Caco-2 (cell line): ENCODE data around the gene NDP. TPM values are rescaled to one million over a fixed set of nuclear protein-coding genes. Genes with fewer than 3 reads are reported as not detected.

ENCODE experiments used
- BruUV-seq: library from RNA; stranded (reverse); fragments of 400-500 nt; replicated peaks from 2 replicates; lab custom pipeline; 2021; lab: Mats Ljungman, UMichigan
- CTCF ChIA-PET: fragments of 300-600 bp; sonication (Branson Sonifier 250); formaldehyde crosslinking; loops from one replicate; lab custom pipeline; 2022; ENCODE audit warnings: antibody characterized with exemption; lab: Charles Lee
- POLR2A ChIA-PET: fragments of 300-600 bp; sonication (Branson Sonifier 250); formaldehyde crosslinking; loops from one replicate; lab custom pipeline; 2022; ENCODE audit warnings: antibody characterized with exemption; lab: Charles Lee
- DNase-seq, 2 experiments: peaks; one replicate each; pipeline versions ENCODE4 v3.0.0 to v3.0.0-alpha.2; 2020 to 2022
- H3K27me3 ChIP-seq: replicated peaks from 2 replicates; pipeline ENCODE4 v1.6.0; 2011; ENCODE audit warnings: low read length; ENCODE audit not compliant: control insufficient read depth, insufficient read depth
- H3K36me3 ChIP-seq: 2 replicates; pipeline ENCODE4 v1.5.1; 2011; ENCODE audit warnings: low read length; ENCODE audit not compliant: control insufficient read depth, insufficient read depth
- H3K4me1 ChIP-seq: fragments of 250-450 bp; sonication (Bioruptor Pico); 2 replicates; pipeline ENCODE4 v1.5.1; 2020; ENCODE audit warnings: mild to moderate bottlenecking
- H3K4me3 ChIP-seq: 2 replicates; pipeline ENCODE4 v1.5.1; 2011; ENCODE audit warnings: low read depth, mild to moderate bottlenecking, control low read depth, low read length
- H3K9me3 ChIP-seq: fragments of 250-450 bp; sonication (Bioruptor Pico); 2 replicates; pipeline ENCODE4 v1.5.1; 2020; ENCODE audit warnings: mild to moderate bottlenecking, moderate library complexity
- H3K27ac Mint-ChIP-seq: one replicate; pipeline ENCODE4 v1.8.0; 2022; ENCODE audit warnings: mixed read lengths; ENCODE audit not compliant: unreplicated experiment
- H3K27me3 Mint-ChIP-seq: one replicate; pipeline ENCODE4 v1.8.0; 2022; ENCODE audit warnings: mixed read lengths; ENCODE audit not compliant: insufficient read depth, unreplicated experiment
- H3K36me3 Mint-ChIP-seq: one replicate; pipeline ENCODE4 v1.8.0; 2022; ENCODE audit warnings: mild to moderate bottlenecking, mixed read lengths; ENCODE audit not compliant: insufficient read depth, unreplicated experiment
- H3K4me1 Mint-ChIP-seq: one replicate; pipeline ENCODE4 v1.8.0; 2022; ENCODE audit warnings: low read depth, mixed read lengths; ENCODE audit not compliant: unreplicated experiment
- H3K4me3 Mint-ChIP-seq: one replicate; pipeline ENCODE4 v1.8.0; 2022; ENCODE audit warnings: mild to moderate bottlenecking, moderate library complexity, mixed read lengths; ENCODE audit not compliant: unreplicated experiment
- H3K9me3 Mint-ChIP-seq: one replicate; pipeline ENCODE4 v1.8.0; 2022; ENCODE audit warnings: mixed read lengths; ENCODE audit not compliant: unreplicated experiment
- CTCF ChIP-seq, 2 experiments: fragments of 200-600 bp in 1 of 2; IDR thresholded peaks; 1 replicate in 1 of 2; 2 replicates in 1 of 2; pipeline versions ENCODE4 v1.5.1 to v1.8.0; 2011 to 2022; ENCODE audit warnings: antibody characterized with exemption in 1 of 2, control low read depth in 1 of 2, inconsistent platforms in 1 of 2, low read depth in 1 of 2, low read length in 1 of 2, mild to moderate bottlenecking in 1 of 2, moderate library complexity in 1 of 2; ENCODE audit not compliant: insufficient read depth in 1 of 2, severe bottlenecking in 1 of 2, unreplicated experiment in 1 of 2
- intact Hi-C: fragments of 100-400 bp; cut with micrococcal nuclease; formaldehyde crosslinking; loops from one replicate; pipeline ENCODE4 v1.10.0; 2022; ENCODE audit not compliant: unreplicated experiment
- total RNA-seq: library from RNA; stranded (reverse); gene quantifications from 2 replicates; pipeline ENCODE4 v1.2.3, GENCODE V29; 2022

Gene NDP
- total RNA-seq, 1 experiment from 2014 or later, result 0.48 TPM

- no peak overlapping the region for H3K4me3 Mint-ChIP-seq
- no peak overlapping the region for H3K27ac Mint-ChIP-seq
- DNase-seq, result no peak
- Histone ChIP-seq H3K4me1 (no peaks in the 10 kb centered on the region), H3K9me3 (no peaks in the 10 kb centered on the region), H3K27me3 (no peaks in the 10 kb centered on the region), H3K4me3 (no peak overlapping the region), H3K36me3 (no peaks in the 10 kb centered on the region)
- no peak for TF ChIP-seq CTCF (IDR thresholded peaks at IDR 0.05; ENCODE audit: insufficient read depth in 1 of 2, low read depth in 1 of 2, low read length in 1 of 2, severe bottlenecking in 1 of 2, unreplicated experiment in 1 of 2)
- H3K27me3 Mint-ChIP-seq, result no peaks in the 10 kb centered on the region
- H3K36me3 Mint-ChIP-seq, result no peaks in the 10 kb centered on the region
- POLR2A ChIA-PET, result no interaction called here
- intact Hi-C loops, result no loop called here
- no peaks in the 10 kb centered on the region for H3K9me3 Mint-ChIP-seq
- CTCF ChIA-PET, result no interaction called here
- H3K4me1 Mint-ChIP-seq, result no peaks in the 10 kb centered on the region
- BruUV-seq, result no TSS peak
These were observed 25.2 kb upstream of the NDP start for GRCh38 chrX:43998374-43998773.

GRCh38 chrX:43996491-43996890 is 23.3 kb upstream of the NDP start:
- no peak overlapping the region for H3K4me3 ChIP-seq
- Mint-ChIP-seq H3K9me3 (no peaks in the 10 kb centered on the region), H3K36me3 (no peaks in the 10 kb centered on the region), H3K27me3 (no peaks in the 10 kb centered on the region), H3K4me1 (no peaks in the 10 kb centered on the region), H3K27ac (no peak overlapping the region), H3K4me3 (no peak overlapping the region)
- no peaks in the 10 kb centered on the region for H3K27me3 ChIP-seq
- intact Hi-C loops, result no loop called here
- no peaks in the 10 kb centered on the region for H3K9me3 ChIP-seq
- BruUV-seq, result no TSS peak
- no peak for TF ChIP-seq CTCF (IDR thresholded peaks at IDR 0.05; ENCODE audit: insufficient read depth in 1 of 2, low read depth in 1 of 2, low read length in 1 of 2, severe bottlenecking in 1 of 2, unreplicated experiment in 1 of 2)
- H3K4me1 ChIP-seq, result no peaks in the 10 kb centered on the region
- DNase-seq, result no peak
- CTCF ChIA-PET, result no interaction called here
- POLR2A ChIA-PET, result no interaction called here
- no peaks in the 10 kb centered on the region for H3K36me3 ChIP-seq

- no peak overlapping the region for H3K4me3 Mint-ChIP-seq
- Histone ChIP-seq H3K4me1 (no peaks in the 10 kb centered on the region), H3K9me3 (no peaks in the 10 kb centered on the region), H3K36me3 (no peaks in the 10 kb centered on the region), H3K4me3 (no peak overlapping the region), H3K27me3 (no peaks in the 10 kb centered on the region)
- no peaks in the 10 kb centered on the region for H3K36me3 Mint-ChIP-seq
- intact Hi-C loops, result no loop called here
- TF ChIP-seq CTCF (IDR thresholded peaks at IDR 0.05; ENCODE audit: insufficient read depth in 1 of 2, low read depth in 1 of 2, low read length in 1 of 2, severe bottlenecking in 1 of 2, unreplicated experiment in 1 of 2), result no peak
- ChIA-PET CTCF (interaction anchor here (0.6 kb wide), 1 partner anchor 28 kb away, joined by 3 read pairs; no protein-coding TSS in a partner anchor), POLR2A (no interaction called here)
- H3K9me3 Mint-ChIP-seq, result no peaks in the 10 kb centered on the region
- no peak for DNase-seq
- no peaks in the 10 kb centered on the region for H3K27me3 Mint-ChIP-seq
- H3K27ac Mint-ChIP-seq, result no peak overlapping the region
- no TSS peak for BruUV-seq
- no peaks in the 10 kb centered on the region for H3K4me1 Mint-ChIP-seq
These were observed 12.9 kb upstream of the NDP start for GRCh38 chrX:43986083-43986482.
